Measurements from ENCODE around the gene ACSL1. TPM values are rescaled to one million over a fixed set of nuclear protein-coding genes. Genes with fewer than 3 reads are reported as not detected.

The ACSL1 gene
- total and polyA plus RNA-seq, 9 donors, result 12.0 to 47.9 (median 19.8) TPM

Small RNAs within 50 kb of the gene (microRNA-seq; reads per million reads assigned to microRNA genes)
- gene MIR3945, result 0 to 0.18 (median 0) reads per million in 3 donors

Small RNAs within 50 kb of the gene (small RNA-seq; reads per million reads assigned to genes)
- not detected for gene MIR3945

Other genes with a start within 250 kb of the ACSL1 start
- 10 to 100 TPM; 10.2 to 14.0 (median 11.7) TPM for gene CASP3, start 176.5 kb downstream of the ACSL1 start, total RNA-seq
- gene CASP3, start 176.5 kb downstream of the ACSL1 start, polyA plus RNA-seq, result 10 to 100 TPM in 1 of 2 donors, 1 to 10 TPM in 1; 8.9 to 13.6 TPM
- gene PRIMPOL, start 176.2 kb downstream of the ACSL1 start, total RNA-seq, result 10 to 100 TPM; 16.7 to 29.2 (median 18.6) TPM
- gene PRIMPOL, start 176.2 kb downstream of the ACSL1 start, polyA plus RNA-seq, result 10 to 100 TPM; 14.1 to 14.4 TPM
- 1 to 10 TPM in 2 of 7 donors, under 1 TPM in 5; 0.34 to 3.4 (median 0.82) TPM for gene CENPU, start 91.9 kb downstream of the ACSL1 start, total RNA-seq
- gene CENPU, start 91.9 kb downstream of the ACSL1 start, polyA plus RNA-seq, result 1 to 10 TPM; 2.4 to 2.8 TPM
- not detected for gene HELT, start 192.5 kb upstream of the ACSL1 start, total RNA-seq
- not detected for gene HELT, start 192.5 kb upstream of the ACSL1 start, polyA plus RNA-seq

All from ovary (tissue), 9 donors.